ENCODE measurements around the gene EGLN2.
"Not testable (repeated sequence)": the region's sequence is repeated elsewhere in the genome, so short reads cannot be mapped to it uniquely, and the experiment has no call there.

The EGLN2 gene

DNA sequence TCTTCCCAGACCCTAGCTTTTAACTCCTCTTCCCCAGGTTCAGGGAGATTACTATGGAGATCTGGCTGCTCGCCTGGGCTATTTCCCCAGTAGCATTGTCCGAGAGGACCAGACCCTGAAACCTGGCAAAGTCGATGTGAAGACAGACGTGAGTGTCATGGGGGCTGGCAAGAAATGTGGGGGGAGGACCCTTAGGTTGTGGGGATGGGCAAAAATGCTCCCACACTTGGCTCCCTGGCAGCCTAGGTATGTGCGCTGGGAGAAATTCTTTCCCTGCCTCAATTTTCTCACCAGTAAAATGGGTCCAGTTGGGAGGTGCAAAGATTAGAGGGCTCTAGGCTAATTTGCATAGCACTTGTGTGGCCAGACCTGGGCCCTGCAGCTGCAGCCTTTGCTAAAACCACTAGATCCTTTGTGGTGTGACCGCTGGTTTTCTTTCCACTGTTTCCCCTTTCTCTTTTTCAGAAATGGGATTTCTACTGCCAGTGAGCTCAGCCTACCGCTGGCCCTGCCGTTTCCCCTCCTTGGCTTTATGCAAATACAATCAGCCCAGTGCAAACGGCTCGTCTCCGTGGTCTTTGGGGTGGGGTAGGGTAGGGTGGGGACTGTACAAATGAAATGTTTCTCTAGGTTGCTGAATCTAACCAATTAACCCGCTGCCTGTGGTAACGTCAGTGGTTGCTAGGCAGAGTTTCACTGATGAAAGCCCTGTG is 21.9 kb upstream of the EGLN2 start:
- DNase-seq: peak; percentile 91

DNA sequence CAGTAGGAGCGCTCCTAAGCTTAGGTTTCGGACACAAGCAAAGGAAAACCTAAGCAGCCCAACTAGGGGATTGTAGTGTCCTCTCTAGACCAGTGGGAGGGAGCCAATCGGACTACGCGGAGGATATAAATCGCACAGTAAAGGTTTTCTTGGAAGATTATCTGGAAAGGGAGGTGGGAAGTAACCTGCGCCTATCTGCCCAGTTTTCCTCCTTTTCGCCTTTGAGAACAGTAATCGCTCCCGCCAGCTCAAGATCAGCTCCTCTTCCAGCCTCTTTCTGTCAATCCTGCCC is 21.4 kb upstream of the EGLN2 start:
- no peak for DNase-seq

DNA sequence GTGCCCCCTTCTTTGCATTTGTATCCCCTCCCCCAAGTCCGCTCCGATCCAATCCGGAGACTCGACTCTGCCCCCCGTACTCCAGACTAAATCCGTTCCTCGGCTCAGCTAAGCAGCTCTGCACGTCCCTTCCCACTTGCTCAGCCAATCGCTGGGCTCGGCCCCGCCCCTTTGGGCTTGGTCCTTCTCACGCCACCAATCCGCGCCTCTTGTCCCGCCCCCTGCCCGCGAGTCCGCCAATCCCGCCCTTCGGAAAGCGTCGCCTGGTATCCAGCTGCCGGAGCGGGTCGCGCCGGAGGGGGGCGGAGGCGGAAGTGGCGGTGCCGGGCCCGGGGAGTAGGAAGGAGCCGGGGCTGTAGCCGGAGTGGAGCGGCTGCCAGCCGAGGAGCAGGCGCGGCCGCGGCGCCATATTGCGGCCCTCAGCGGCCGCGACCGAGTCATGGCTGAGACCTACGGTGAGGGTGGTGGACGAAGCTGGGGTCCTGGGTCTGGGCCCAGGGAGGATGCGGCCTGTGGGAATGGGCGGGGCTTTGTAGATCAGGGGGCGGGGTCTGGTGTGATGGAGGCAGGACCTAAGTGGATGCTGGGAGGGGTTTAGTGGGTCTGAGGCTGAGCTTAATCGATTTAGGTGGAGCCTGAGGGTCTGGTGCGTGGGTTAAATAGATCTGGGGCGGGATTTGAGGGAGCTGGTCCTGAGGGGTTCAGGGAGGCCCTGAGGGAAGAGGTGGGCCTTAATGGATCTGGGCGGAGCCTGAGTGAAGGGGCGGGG is 20.9 kb upstream of the EGLN2 start, which contains the start of gene RAB4B:
TSS of gene RAB4B (plus strand) at position 311 of the 769 bp plus-strand sequence. CDS start at position 440, 129 bp downstream.
- peak; percentile 99 for DNase-seq

DNA sequence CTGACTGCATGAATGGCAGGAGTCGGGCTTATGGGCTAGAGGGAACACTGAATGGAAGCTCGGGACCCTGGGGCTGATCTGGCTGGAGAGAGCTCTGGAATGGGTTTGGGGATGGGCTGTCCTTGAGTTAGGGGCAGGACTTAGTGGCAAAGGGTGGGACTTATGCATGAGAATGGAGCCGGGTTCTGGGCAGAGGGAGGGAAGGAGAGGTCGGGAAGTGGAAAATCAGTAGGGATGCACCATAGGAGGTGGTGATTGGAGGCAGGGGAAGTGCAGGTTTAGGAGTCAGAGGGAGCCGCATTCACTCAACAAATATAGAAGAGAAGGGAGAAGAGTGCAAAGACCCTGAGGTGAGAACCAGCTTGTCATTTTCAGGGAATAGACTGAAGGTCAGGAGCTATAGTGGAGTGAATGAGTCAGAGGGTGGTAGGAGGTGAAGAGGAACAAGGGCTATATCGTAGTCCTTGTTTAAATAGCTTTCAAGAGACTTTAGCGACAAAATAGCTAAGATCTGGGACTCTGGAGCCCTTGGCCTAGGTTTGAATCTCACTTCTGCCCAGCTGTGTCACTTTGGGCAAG is 20.2 kb upstream of the EGLN2 start:
- DNase-seq: no peak

DNA sequence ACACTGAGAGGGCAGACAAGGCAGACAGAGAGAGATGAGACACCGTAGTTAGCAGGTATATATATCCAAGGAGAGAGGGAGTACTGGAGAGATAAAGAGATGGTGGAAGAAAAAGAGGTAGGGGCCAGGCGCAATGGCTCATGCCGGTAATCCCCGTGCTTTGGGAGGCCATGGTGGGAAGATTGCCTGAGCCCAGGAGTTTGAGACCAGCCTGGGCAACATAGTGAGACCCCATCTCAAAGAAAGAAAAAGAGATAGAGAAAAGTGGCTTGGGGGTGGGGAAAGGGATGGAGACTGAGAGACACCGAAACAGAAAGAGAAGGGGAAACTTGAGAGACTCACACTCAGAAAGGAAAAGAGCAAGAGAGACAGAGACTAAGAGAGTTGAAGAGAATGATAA is 18.4 kb upstream of the EGLN2 start:
- no peak for DNase-seq

DNA sequence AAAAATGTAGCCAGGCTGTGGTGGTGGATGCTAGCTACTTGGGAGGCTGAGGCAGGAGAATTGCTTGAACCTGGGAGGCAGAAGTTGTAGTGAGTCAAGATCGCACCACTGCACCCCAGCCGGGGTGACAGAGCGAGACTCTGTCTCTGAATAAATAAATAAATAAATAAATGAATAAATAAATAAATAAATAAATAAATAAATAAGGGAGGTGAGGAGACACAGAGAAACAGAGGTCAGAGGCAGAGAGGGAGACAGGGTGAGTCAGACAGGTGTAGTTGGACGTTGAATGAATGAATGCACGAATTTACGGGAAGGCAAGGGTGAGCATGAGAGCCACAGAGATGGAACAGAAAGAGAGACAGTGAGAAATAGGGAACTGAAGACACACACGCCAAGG is 17.9 kb upstream of the EGLN2 start:
- no peak for DNase-seq

DNA sequence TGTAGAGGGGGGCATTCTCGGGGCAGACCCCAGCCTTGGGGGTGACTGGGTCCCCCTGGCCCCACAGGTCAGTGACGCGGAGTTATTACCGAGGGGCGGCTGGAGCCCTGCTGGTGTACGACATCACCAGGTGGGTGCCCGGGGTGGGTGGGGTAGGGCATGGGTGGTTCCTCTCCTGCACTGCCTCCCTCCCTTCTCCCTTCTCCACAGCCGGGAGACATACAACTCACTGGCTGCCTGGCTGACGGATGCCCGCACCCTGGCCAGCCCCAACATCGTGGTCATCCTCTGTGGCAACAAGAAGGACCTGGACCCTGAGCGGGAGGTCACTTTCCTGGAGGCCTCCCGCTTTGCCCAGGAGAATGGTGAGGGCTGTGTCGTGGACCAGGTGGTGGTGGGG is 15.3 kb upstream of the EGLN2 start:
- DNase-seq: no peak

DNA sequence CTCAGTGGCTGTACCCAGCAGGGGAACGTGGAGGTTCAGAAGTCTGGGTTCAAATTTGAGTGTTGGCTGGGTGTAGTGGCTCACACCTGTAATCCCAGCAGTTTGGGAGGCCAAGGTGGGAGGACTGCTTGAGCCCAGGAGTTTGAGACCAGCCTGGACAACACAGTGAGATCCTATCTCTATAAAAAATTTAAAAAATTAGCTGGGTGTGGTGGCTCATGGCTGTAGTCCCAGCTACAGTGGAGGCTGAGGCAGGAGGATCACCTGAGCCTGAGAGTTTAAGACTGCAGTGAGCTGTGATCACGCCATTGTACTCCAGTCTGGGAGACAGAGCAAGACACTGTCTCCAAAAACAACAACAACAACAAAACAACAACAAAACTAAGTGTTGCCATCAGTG is 14.8 kb upstream of the EGLN2 start:
- not testable (repeated sequence) for DNase-seq

DNA sequence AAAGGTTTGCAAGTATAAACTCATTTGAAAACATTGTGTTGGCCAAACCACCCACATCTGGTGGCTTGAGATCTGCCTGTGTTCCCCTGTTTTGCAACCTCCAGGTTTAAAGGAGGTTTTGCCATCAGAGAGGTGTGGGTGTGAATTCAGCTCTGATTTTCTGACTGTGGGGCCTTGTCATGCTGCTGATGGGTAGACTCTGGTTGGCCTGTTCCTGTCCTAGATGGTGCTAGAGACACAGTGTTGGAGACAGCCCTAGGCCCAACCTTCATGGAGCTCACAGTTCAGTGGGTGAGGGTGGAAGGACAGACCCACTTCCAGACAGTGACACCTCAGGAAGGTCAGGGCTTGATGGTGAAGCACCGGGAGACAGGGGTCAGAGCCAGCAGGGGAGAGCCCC is 13.5 kb upstream of the EGLN2 start:
- no peak for DNase-seq

DNA sequence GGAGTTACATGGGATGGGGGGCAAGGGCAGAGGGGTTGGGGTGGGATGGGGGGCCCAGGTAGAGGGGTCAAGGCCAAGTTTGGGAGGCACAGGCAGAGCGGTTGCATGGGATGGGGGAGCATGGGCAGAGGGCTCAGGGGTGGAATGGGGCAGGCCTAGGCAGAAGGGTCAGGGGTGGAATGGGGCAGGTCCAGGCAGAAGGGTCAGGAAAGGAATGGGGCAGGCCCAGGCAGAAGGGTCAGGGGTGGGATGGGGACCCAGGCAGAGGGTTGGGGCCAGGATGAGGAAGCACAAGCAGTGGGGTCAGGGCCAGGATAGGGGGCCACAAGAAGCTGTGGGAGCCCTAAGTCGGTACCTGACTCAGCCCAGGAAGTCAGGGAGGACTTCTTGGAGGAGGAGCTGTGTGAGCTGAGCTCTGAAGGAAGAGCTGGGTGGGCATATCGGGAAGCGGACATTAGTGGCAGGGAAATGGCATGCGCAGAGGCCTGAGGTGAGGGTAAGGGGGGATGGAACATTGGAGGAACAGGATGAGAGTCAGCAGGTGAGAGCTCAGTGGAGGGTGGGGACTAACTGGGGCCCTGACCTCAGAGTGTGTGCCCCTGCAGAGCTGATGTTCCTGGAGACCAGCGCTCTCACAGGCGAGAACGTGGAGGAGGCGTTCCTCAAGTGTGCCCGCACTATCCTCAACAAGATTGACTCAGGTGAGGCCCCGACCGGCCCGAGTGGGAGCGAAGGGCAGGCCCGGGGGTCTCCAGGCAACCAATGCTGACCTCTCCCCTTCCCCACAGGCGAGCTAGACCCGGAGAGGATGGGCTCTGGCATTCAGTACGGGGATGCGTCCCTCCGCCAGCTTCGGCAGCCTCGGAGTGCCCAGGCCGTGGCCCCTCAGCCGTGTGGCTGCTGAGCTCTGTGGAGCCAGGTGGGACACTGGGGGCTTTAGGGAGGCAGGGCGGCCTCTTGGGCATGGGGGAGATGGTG is 12.6 kb upstream of the EGLN2 start:
- no peak for DNase-seq

DNA sequence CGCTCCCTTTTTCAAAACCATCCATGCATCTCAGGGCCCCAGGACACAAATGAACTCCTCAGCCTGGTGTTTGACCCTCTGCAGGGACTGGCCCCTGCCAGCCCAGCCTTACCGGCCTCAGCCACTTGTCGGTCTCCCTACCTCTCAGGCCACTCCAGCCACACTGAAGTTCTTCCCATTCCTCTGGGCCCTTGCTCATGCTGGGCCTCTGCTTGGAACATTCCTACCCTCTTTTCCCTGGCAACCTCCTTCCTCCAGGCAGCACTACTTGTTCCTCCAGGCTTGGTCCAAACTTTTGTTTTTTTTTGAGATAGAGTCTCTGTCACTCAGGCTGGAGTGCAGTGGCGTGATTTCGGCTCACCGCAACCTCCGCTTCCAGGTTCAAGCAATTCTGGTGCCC is 7.6 kb upstream of the EGLN2 start:
- no peak for DNase-seq

DNA sequence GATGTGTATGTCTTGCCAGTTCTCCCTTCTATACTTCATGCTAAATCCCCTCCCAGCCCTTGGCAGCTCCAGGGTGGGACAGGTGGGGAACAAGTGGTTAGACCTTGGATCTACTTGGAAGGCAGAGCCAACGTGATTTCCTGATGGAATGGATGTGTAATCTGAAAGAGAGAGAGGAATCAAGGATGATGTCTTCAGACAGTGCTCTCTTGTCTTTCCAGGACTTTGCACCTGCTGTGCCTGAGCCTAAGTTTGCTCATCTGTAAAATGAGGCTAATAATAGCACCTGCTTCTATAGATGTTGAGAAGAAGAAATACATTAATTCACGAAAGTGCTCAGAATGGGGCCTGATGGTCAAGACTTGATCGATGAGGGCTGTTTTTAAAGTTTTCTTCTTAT is 7.0 kb upstream of the EGLN2 start:
- DNase-seq: no peak

DNA sequence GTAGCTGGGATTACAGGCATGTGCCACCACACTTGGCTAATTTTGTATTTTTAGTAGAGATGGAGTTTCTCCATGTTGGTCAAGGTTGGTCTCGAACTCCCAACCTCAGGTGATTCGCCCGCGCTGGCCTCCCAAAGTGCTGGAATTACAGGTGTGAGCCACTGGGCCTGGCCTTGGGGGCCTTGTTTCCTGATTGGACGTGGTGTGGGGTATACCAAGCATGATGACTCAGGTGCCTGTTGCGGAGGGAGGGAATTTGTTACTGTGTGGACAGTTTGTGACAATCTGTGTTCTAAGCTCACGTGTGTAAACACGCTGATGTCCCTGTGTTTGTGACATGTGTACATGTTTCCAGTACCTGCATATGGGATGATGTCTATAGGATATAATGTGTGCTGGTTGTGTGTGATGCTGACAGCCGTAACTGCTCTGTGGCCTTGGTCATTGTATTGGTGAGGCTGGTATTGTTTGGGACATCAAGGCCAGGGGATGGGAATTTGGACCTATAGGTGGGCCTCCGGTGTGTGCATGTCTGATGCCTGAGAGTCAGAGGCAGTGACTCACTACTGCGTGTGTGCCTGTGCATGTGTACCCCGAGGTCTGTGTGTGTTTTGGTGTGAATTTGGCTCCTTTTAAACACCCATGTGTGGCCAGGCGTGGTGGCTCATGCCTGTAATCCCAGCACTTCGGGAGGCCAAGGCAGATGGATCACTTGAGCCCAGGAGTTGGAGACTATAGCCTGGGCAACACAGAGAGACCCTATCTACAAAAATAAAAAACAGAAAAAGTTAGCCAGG is 1.6 kb upstream of the EGLN2 start:
- DNase-seq: no peak

DNA sequence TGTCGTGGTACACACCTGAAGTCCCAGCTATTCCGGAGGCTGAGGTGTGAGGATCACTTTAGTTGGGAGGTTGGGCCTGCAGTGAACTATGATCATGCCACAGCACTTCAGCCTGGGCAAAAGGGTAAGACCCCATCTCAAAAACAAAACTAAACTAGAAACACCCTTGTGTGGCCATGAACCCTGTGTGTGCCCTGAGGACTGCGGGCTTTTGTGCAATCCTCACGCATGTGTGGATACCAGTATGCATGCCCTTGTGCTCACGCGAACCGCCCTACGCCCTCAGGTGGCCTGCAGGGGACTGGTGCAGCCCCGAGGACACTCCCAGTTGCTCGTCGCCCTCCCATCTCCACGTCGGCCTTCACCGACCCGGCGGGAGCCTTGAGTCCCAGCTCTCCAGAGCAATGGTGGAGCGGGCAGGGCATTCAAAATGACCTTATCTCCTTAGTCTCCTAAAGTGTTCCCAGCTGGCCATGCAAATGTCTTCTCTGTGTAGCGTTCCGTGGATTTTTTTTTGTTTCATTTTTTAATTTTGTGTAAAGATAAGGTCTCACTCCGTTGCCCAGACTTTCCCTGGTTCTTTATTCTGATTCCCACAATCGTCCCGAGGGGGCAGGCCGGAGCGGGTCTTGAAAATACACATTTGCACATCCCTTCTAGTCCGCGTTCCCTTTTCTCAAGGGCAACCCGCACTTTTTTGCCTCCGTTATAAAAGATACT is 868 bp upstream of the EGLN2 start:
- DNase-seq: peak; percentile 65

DNA sequence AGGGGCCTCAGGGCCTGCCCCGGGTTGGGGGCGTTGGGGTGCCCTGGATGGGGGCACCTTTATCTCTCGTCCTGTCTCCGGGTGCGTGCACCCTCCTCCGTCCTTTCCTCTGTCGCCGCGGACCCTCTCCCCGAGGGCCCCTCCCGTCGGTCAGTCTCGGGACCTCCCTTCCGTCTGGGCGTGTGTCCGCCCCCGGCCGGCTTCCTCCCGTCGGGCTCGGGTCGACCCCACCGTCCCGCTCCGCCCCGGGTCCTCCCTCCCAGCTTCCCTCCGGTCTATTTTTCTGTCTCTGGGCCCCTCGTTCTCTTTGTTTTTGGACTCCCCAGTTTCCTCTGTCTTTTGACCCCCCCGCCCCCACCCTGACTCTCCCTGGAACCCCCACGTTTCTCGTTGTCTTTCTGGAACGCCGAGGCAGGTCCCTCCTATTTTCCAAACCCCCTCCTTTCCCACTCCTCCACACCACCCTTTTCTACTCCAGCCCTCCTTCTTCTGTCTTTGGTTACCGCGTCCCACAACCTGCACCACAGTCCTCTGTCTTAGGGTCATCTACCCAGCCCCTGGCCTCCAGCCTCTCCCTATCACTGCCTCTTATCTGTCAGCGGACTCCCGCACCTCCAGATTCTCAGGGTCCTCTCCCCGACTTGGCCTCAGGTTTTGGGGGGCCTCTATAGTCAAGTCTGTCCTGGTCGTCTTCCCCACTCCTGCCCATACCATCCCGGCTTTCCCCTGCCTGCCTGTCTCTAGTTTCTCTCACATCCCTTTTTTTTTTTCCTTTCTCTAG is 757 bp downstream of the EGLN2 start:
- no peak for DNase-seq

DNA sequence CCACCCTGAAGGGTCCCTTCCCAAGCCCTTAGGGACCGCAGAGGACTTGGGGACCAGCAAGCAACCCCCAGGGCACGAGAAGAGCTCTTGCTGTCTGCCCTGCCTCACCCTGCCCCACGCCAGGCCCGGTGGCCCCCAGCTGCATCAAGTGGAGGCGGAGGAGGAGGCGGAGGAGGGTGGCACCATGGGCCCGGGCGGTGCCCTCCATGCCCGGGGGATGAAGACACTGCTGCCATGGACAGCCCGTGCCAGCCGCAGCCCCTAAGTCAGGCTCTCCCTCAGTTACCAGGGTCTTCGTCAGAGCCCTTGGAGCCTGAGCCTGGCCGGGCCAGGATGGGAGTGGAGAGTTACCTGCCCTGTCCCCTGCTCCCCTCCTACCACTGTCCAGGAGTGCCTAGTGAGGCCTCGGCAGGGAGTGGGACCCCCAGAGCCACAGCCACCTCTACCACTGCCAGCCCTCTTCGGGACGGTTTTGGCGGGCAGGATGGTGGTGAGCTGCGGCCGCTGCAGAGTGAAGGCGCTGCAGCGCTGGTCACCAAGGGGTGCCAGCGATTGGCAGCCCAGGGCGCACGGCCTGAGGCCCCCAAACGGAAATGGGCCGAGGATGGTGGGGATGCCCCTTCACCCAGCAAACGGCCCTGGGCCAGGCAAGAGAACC is 1.5 kb downstream of the EGLN2 start:
- DNase-seq: no peak

DNA sequence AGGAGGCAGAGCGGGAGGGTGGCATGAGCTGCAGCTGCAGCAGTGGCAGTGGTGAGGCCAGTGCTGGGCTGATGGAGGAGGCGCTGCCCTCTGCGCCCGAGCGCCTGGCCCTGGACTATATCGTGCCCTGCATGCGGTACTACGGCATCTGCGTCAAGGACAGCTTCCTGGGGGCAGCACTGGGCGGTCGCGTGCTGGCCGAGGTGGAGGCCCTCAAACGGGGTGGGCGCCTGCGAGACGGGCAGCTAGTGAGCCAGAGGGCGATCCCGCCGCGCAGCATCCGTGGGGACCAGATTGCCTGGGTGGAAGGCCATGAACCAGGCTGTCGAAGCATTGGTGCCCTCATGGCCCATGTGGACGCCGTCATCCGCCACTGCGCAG is 2.0 kb downstream of the EGLN2 start:
- no peak for DNase-seq

DNA sequence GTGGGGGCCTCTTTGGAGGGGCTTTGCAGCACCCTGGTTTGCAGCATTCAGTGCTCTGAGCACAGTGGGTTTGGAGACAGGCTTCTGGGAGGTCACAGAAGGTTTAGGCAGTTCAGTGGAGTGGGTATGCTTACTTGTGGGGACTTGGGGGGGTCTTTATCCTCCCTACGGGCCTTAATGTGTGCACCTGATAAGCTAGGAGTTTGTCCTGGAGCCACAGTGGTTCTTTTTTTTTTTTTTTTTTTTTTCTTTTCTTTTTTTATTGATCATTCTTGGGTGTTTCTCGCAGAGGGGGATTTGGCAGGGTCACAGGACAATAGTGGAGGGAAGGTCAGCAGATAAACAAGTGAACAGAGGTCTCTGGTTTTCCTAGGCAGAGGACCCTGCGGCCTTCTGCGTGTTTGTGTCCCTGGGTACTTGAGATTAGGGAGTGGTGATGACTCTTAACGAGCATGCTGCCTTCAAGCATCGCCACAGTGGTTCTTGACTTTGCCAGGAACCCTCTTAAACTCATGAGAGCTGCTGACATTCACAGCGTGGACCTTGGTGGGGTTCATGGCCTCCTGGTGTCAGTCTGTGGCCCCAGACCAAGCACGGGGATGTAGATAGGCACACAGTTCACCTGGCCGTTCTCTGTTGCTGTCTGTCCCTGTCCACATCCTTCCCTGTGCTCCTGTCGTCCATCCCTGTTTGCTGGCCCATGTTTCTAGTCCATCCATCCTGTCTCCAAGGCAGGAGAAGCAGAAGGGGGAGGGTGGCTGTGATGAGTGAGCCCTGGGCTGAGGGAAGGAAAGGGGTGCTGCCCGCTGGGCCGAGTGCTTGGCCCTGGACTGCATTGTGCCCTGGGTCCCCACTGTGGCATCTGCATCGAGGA is 2.7 kb downstream of the EGLN2 start:
- DNase-seq: no peak
